GM23248 (cell line): Measurements from ENCODE around the gene BTLA. TPM values are rescaled to one million over a fixed set of nuclear protein-coding genes. Genes with fewer than 3 reads are reported as not detected.

Source experiments
- DNase-seq: peaks from one replicate; pipeline ENCODE4 v3.0.0-alpha.2; 2015
- H2AFZ ChIP-seq: fragments of 200-600 bp; sonication (generic); 2 replicates; pipeline ENCODE4 v1.6.1; 2016; ENCODE audit warnings: antibody characterized with exemption
- H3F3A ChIP-seq: fragments of 200-600 bp; sonication (generic); 2 replicates; pipeline ENCODE4 v1.6.1; 2016; ENCODE audit warnings: mild to moderate bottlenecking, antibody characterized with exemption, mixed run types; ENCODE audit not compliant: insufficient read depth
- H3K27ac ChIP-seq: fragments of 200-600 bp; sonication (generic); 2 replicates; pipeline ENCODE4 v1.5.1; 2016; ENCODE audit warnings: mild to moderate bottlenecking
- H3K27me3 ChIP-seq: fragments of 200-600 bp; sonication (generic); replicated peaks from 2 replicates; pipeline ENCODE4 v1.6.1; 2016; ENCODE audit warnings: mild to moderate bottlenecking; ENCODE audit not compliant: insufficient read depth
- H3K36me3 ChIP-seq: fragments of 200-600 bp; sonication (generic); 2 replicates; pipeline ENCODE4 v1.6.1; 2016; ENCODE audit warnings: low read depth, mild to moderate bottlenecking
- H3K4me1 ChIP-seq: fragments of 200-600 bp; sonication (generic); 2 replicates; pipeline ENCODE4 v1.6.1; 2016; ENCODE audit warnings: mild to moderate bottlenecking; ENCODE audit not compliant: insufficient read depth
- H3K4me2 ChIP-seq: fragments of 200-600 bp; sonication (generic); one replicate; pipeline ENCODE4 v1.6.1; 2016; ENCODE audit warnings: mild to moderate bottlenecking; ENCODE audit not compliant: unreplicated experiment
- H3K4me3 ChIP-seq: fragments of 200-600 bp; sonication (generic); 2 replicates; pipeline ENCODE4 v1.5.1; 2016; ENCODE audit warnings: mild to moderate bottlenecking
- H3K79me2 ChIP-seq: fragments of 200-600 bp; sonication (generic); 2 replicates; pipeline ENCODE4 v1.6.1; 2016; ENCODE audit warnings: mild to moderate bottlenecking; ENCODE audit not compliant: insufficient read depth
- H3K9ac ChIP-seq: fragments of 200-600 bp; sonication (generic); 2 replicates; pipeline ENCODE4 v1.6.1; 2016; ENCODE audit warnings: mild to moderate bottlenecking
- H3K9me2 ChIP-seq: fragments of 200-600 bp; sonication (generic); 2 replicates; pipeline ENCODE4 v1.6.1; 2016; ENCODE audit warnings: mixed run types, mild to moderate bottlenecking, moderate library complexity; ENCODE audit not compliant: insufficient read depth
- H3K9me3 ChIP-seq: fragments of 200-600 bp; sonication (generic); one replicate; pipeline ENCODE4 v1.6.1; 2017; ENCODE audit warnings: low read depth
- H4K20me1 ChIP-seq: fragments of 200-600 bp; sonication (generic); 2 replicates; pipeline ENCODE4 v1.6.0; 2016; ENCODE audit not compliant: insufficient read depth
- EZH2 ChIP-seq: fragments of 200-600 bp; sonication (generic); IDR thresholded peaks from 2 replicates; pipeline ENCODE4 v1.6.1; 2018; ENCODE audit warnings: antibody characterized with exemption, mild to moderate bottlenecking; ENCODE audit not compliant: insufficient read depth, poor library complexity, severe bottlenecking
- EZH2phosphoT487 ChIP-seq: fragments of 200-600 bp; sonication (generic); IDR thresholded peaks from 2 replicates; pipeline ENCODE4 v1.6.1; 2018; ENCODE audit warnings: antibody characterized with exemption, moderate library complexity, mild to moderate bottlenecking, low read depth; ENCODE audit not compliant: insufficient read depth
- WGBS, 2 experiments: methylation state at CpG; one replicate each; pipeline ENCODE4 v1.1.6; 2015 to 2017; ENCODE audit warnings: low lambda C conversion rate in 2 of 2, low coverage in 1 of 2; ENCODE audit errors: missing lambda C conversion rate in 2 of 2; 5-methylcytosine and 5-hydroxymethylcytosine counted together
- in situ Hi-C: fragments of 300-500 bp; cut with MboI; formaldehyde crosslinking; loops from 2 replicates; pipeline ENCODE4 v1.15.0; 2020
- polyA plus RNA-seq: library from polyadenylated mRNA; unstranded; fragments of >200 nt; fragmentation: Nextera tagmentation; extraction: Ambion mirVana; gene quantifications from 2 replicates; pipeline ENCODE4 v1.2.1, GENCODE V29; 2016
- total RNA-seq: library from RNA; depleted of rRNA; stranded (reverse); fragments of >200 nt; shearing (Covaris generic); gene quantifications from 2 replicates; pipeline ENCODE4 v1.2.3, GENCODE V29; 2014

Gene BTLA
- total and polyA plus RNA-seq, 2 experiments from 2014 or later, result not detected

DNA sequence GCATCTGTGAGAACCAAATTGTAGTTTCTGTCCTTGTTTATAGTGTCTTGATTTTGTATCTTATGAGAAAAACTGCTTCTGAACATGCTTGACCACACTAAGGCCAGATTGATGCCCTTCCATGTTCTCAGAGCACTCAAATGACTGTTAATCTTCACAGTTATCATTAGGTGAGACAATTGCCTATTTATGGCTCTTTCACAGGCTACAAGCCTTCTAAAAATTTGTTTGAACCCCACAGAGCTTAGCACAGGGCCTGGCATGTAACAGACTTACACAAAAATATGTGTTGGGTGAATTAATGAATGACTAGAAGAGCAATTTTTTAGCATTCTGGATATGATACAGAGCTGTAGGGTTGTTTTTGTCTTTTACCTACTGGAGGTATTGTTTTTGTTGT is 43.1 kb downstream of the BTLA start:
- no peaks in the 10 kb centered on the region for H3K9me2 ChIP-seq
- DNase-seq, result no peak

DNA sequence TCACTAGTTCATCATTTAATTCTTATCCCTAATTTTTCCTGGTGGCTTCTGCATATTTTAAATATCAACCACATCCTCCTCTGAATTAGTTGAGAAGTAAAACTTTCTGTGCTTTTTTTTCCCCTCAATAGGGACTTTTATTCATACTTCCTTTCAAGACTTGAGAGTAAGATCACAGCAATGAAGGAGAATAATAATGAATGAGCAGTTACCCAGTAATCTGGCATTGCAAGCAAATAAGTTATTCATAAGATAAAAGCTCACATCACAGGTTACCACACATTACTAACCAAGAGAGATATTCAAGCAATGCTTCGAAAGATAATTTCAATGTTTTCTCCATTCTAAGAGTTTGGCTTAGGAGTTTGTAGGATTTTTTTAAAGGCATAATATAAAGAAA is 50.3 kb downstream of the BTLA start:
- Histone ChIP-seq H3K9me2 (no peaks in the 10 kb centered on the region), H2AFZ (no peak overlapping the region), H3K79me2 (no peaks in the 10 kb centered on the region), H3K4me3 (no peak overlapping the region), H3K9ac (no peak overlapping the region), H4K20me1 (no peaks in the 10 kb centered on the region), H3K27ac (no peak overlapping the region), H3F3A (no peaks in the 10 kb centered on the region), H3K9me3 (no peaks in the 10 kb centered on the region), H3K4me2 (no peak overlapping the region), H3K4me1 (no peaks in the 10 kb centered on the region), H3K36me3 (no peaks in the 10 kb centered on the region), H3K27me3 (0 out of 2 replicates have a peak, but pooled peaks cover 9% of the 10 kb centered on the region)
- DNase-seq, result no peak
- TF ChIP-seq EZH2 (no peak), EZH2phosphoT487 (no peak)
- 31 to 42% methylated on average over 1 of the region's 1 CpG for WGBS, 2 experiments
- in situ Hi-C loops, result no loop called here

More for the DNA sequence above, 43.1 kb downstream of the BTLA start:
- H3F3A ChIP-seq, result no peaks in the 10 kb centered on the region
- no peak overlapping the region for H3K27ac ChIP-seq
- H3K27me3 ChIP-seq, result peaks cover 17% of the 10 kb centered on the region; the same call in 1 of the 2 replicates
- H3K4me3 ChIP-seq, result no peak overlapping the region
- H3K9me3 ChIP-seq, result no peaks in the 10 kb centered on the region
- H3K36me3 ChIP-seq, result no peaks in the 10 kb centered on the region
- no peaks in the 10 kb centered on the region for H3K79me2 ChIP-seq
- no peaks in the 10 kb centered on the region for H4K20me1 ChIP-seq
- TF ChIP-seq EZH2phosphoT487 (no peak), EZH2 (no peak)
- H3K4me1 ChIP-seq, result no peaks in the 10 kb centered on the region
- H3K9ac ChIP-seq, result no peak overlapping the region
- in situ Hi-C loops, result no loop called here
- no peak overlapping the region for H3K4me2 ChIP-seq
- H2AFZ ChIP-seq, result no peak overlapping the region

DNA sequence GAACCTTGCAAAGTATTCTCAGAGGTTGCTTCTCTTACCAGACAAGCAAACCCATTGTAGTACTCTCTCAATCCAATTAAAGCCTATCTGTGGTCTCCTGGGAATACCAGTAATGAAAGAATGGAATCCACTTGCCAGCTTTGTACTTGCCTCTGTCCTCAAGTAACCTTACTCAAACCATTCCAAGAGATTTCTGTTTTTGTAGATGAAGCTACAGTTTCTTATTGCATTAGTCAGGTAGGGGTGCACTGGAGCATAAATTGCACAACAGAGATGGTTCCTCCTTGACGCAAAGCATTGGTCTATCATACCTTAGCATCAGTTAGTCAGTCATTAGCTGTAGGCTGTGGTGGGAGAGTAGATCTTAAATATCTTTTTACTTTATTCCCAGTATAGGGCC is 52.9 kb downstream of the BTLA start:
- in situ Hi-C loops, result no loop called here
- peak; percentile 16 for DNase-seq
- 84 to 85% methylated on average over 1 of the region's 1 CpG for WGBS, 2 experiments

DNA sequence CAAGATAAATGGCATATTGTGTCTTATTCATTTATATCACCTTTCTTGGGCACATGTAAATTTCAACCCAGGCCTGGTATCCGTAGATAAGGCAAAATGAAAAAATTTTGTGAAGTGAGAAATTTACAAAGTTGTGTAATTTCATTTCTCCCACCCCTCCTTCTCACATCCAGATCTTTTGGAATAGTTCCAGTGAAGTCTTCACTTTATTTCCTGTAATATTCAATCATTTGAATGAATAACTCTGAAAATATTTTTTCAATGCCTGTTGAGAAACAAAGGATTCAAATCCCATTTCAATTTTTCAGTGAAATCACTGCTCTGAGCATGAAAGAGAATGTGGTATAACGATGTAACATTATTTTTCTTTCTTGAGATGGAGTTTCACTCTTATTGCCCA is 53.4 kb downstream of the BTLA start:
- no peaks in the 10 kb centered on the region for H3K9me2 ChIP-seq
- WGBS, 2 experiments, result 11 to 15% methylated on average over 2 of the region's 2 CpGs
- no peak overlapping the region for H3K9ac ChIP-seq
- no peaks in the 10 kb centered on the region for H3K9me3 ChIP-seq
- no peaks in the 10 kb centered on the region for H3K4me1 ChIP-seq
- H3K4me3 ChIP-seq, result no peak overlapping the region
- no peak for DNase-seq
- no peak overlapping the region for H3K27ac ChIP-seq
- H3K79me2 ChIP-seq, result no peaks in the 10 kb centered on the region
- H3F3A ChIP-seq, result no peaks in the 10 kb centered on the region
- in situ Hi-C loops, result no loop called here
- H4K20me1 ChIP-seq, result no peaks in the 10 kb centered on the region
- no peaks in the 10 kb centered on the region for H3K36me3 ChIP-seq
- H3K4me2 ChIP-seq, result no peak overlapping the region
- H3K27me3 ChIP-seq, result 0 out of 2 replicates have a peak, but pooled peaks cover 17% of the 10 kb centered on the region
- TF ChIP-seq EZH2 (no peak), EZH2phosphoT487 (no peak)
- H2AFZ ChIP-seq, result no peak overlapping the region

More for the DNA sequence above, 52.9 kb downstream of the BTLA start:
- Histone ChIP-seq H3K36me3 (no peaks in the 10 kb centered on the region), H3F3A (no peaks in the 10 kb centered on the region), H3K9me3 (no peaks in the 10 kb centered on the region), H2AFZ (no peak overlapping the region), H3K79me2 (no peaks in the 10 kb centered on the region), H3K4me1 (no peaks in the 10 kb centered on the region), H3K4me3 (no peak overlapping the region), H3K9me2 (no peaks in the 10 kb centered on the region), H4K20me1 (no peaks in the 10 kb centered on the region), H3K9ac (no peak overlapping the region), H3K27ac (no peak overlapping the region), H3K27me3 (0 out of 2 replicates have a peak, but pooled peaks cover 12% of the 10 kb centered on the region), H3K4me2 (no peak overlapping the region)
- TF ChIP-seq EZH2 (no peak), EZH2phosphoT487 (no peak)
